Transverse colon (tissue), 4 donors: Measurements from ENCODE around the gene DPY19L3. TPM values are rescaled to one million over a fixed set of nuclear protein-coding genes. Genes with fewer than 3 reads are reported as not detected.
"Not testable (repeated sequence)": the region's sequence is repeated elsewhere in the genome, so short reads cannot be mapped to it uniquely, and the experiment has no call there.

ENCODE experiments used
- DNase-seq: peaks from one replicate; pipeline ENCODE4 v3.0.0-alpha.2; 2019
- H3K27ac ChIP-seq, 4 donors: fragments of 200-600 bp; sonication (generic); 2 replicates each; pipeline ENCODE4 v1.5.1; 2016 to 2018; ENCODE audit warnings: inconsistent platforms in 4 of 4
- H3K27me3 ChIP-seq: fragments of 200-600 bp; sonication (generic); 2 replicates; pipeline ENCODE4 v1.5.1; 2017; ENCODE audit warnings: inconsistent platforms
- H3K36me3 ChIP-seq, 4 donors: fragments of 200-600 bp; sonication (generic); 2 replicates each; pipeline ENCODE4 v1.5.1; 2017 to 2019; ENCODE audit warnings: inconsistent platforms in 4 of 4
- H3K4me1 ChIP-seq, 4 donors: fragments of 200-600 bp; sonication (generic); 2 replicates each; pipeline ENCODE4 v1.5.1; 2017 to 2020; ENCODE audit warnings: inconsistent platforms in 4 of 4
- H3K4me3 ChIP-seq, 4 donors: fragments of 200-600 bp; sonication (generic); 1 replicate in 1 of 4; 2 replicates in 3 of 4; pipeline versions ENCODE4 v1.5.1 to v1.6.1; 2017 to 2019; ENCODE audit warnings: inconsistent platforms in 4 of 4
- H3K9me3 ChIP-seq, 2 donors: fragments of 200-600 bp; sonication (generic); 2 replicates each; pipeline ENCODE4 v1.5.1; 2017 to 2019; ENCODE audit warnings: inconsistent platforms in 2 of 2
- EP300 ChIP-seq: sonication (generic); formaldehyde crosslinking; IDR thresholded peaks from one replicate; pipeline ENCODE4 v1.6.1; 2017; ENCODE audit warnings: antibody characterized with exemption, low read depth
- POLR2A ChIP-seq: fragments of 450-650 bp; IDR thresholded peaks from one replicate; pipeline ENCODE4 v1.6.1; 2016; ENCODE audit warnings: antibody characterized with exemption, mild to moderate bottlenecking, moderate library complexity
- POLR2AphosphoS5 ChIP-seq, 3 donors: sonication (generic); formaldehyde crosslinking; IDR thresholded peaks; one replicate each; pipeline ENCODE4 v1.6.1; 2016; ENCODE audit warnings: antibody characterized with exemption in 3 of 3
- WGBS, 2 donors: methylation state at CpG; one replicate each; pipeline ENCODE4 v1.1.5; 2018; ENCODE audit warnings: low coverage in 1 of 2; 5-methylcytosine and 5-hydroxymethylcytosine counted together
- in situ Hi-C, 4 donors: fragments of 200-750 bp; cut with MboI; loops; one replicate each; pipeline versions ENCODE4 v1.15.0 to v1.15.1; 2017; ENCODE audit warnings: low sequenced_read_pairs in 3 of 4, low pct_ligation_motif_present in 1 of 4, low pct_unique_long_range_greater_than_20kb in 1 of 4
- intact Hi-C: fragments of 100-400 bp; cut with DNase I; formaldehyde crosslinking; loops from one replicate; pipeline ENCODE4 v1.15.1; 2023; ENCODE audit warnings: low total_unique reads
- total RNA-seq, 4 donors: library from RNA; depleted of rRNA; stranded (reverse); fragments of >200 nt; gene quantifications; one replicate each; pipeline ENCODE4 v1.1.0, GENCODE V29; 2016
- TF ChIP-seq, protein P1 (sequence below), 5 experiments: fragments of 200-600 bp in 3 of 5; fragments of 450-650 bp in 2 of 5; sonication (generic) in 3 of 5; IDR thresholded peaks; 1 replicate in 2 of 5; 2 replicates in 3 of 5; pipeline ENCODE4 v1.5.1; 2016 to 2017; ENCODE audit warnings: antibody characterized with exemption in 5 of 5, inconsistent platforms in 3 of 5, mild to moderate bottlenecking in 2 of 5, moderate library complexity in 1 of 5

The DPY19L3 gene
- total RNA-seq, 4 donors from 2014 or later: 15.6 to 48.6 (median 20.2) TPM

DNA sequence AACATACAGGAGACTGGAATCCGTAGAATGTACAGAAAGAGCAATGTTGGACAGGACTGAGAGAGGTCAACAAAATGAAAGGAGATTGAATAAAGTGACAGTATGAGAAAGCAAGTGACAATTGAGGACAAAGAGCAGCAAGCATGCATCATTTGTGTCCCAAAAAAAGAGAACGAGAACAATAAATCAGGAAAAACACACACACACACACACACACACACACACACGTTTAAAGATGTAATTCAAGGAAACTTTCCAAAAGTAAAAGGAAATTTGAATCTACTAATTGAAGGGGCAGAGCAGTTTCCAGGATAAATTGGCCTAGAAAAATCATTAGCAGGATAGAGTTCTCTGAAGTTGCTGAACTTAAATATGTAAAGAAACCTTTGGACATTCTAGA, 16.9 kb downstream of the DPY19L3 start:
- in situ Hi-C loops: no loop called here
- TF ChIP-seq EP300 (no peak), POLR2A (no peak), POLR2AphosphoS5 (IDR thresholded peaks at IDR 0.05) (no peak)
- TF ChIP-seq, protein P1, sequence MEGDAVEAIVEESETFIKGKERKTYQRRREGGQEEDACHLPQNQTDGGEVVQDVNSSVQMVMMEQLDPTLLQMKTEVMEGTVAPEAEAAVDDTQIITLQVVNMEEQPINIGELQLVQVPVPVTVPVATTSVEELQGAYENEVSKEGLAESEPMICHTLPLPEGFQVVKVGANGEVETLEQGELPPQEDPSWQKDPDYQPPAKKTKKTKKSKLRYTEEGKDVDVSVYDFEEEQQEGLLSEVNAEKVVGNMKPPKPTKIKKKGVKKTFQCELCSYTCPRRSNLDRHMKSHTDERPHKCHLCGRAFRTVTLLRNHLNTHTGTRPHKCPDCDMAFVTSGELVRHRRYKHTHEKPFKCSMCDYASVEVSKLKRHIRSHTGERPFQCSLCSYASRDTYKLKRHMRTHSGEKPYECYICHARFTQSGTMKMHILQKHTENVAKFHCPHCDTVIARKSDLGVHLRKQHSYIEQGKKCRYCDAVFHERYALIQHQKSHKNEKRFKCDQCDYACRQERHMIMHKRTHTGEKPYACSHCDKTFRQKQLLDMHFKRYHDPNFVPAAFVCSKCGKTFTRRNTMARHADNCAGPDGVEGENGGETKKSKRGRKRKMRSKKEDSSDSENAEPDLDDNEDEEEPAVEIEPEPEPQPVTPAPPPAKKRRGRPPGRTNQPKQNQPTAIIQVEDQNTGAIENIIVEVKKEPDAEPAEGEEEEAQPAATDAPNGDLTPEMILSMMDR (IDR thresholded peaks at IDR 0.05): no peak
- no peaks in the 10 kb centered on the region for H3K36me3 ChIP-seq
- 71 to 83% methylated on average over 3 of the region's 3 CpGs for WGBS, 2 donors
- no peaks in the 10 kb centered on the region for H3K27me3 ChIP-seq
- H3K9me3 ChIP-seq: no peaks in the 10 kb centered on the region
- H3K4me3 ChIP-seq: no peak overlapping the region
- intact Hi-C loops: no loop called here
- H3K27ac ChIP-seq: no peak overlapping the region
- DNase-seq: no peak
- H3K4me1 ChIP-seq: no peaks in the 10 kb centered on the region

DNA sequence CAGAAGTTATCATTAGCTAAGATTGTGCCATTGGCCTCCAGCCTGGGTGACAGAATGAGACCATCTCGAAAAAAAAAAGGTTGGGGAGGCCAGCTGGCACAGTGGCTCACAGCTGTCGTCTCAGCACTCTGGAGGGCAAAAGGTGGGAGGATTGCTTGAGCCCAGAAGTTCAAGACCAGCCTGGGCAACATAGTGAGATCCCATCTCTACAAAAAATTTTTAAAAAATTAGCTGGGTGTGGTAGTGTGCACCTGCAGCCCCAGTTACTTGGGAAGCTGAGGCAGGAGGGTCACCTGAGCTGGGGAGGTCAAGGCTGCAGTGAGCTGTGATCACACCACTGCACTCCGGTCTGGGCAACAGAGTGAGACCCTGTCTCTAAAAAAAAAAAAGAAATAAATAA, 18.4 kb downstream of the DPY19L3 start:
- H3K4me1 ChIP-seq, in situ Hi-C loops, H3K27me3 ChIP-seq, intact Hi-C loops, DNase-seq, H3K36me3 ChIP-seq, H3K9me3 ChIP-seq, H3K27ac ChIP-seq, H3K4me3 ChIP-seq: not testable (repeated sequence)
- WGBS, 2 donors: 97 to 100% methylated on average over 3 of the region's 3 CpGs

DNA sequence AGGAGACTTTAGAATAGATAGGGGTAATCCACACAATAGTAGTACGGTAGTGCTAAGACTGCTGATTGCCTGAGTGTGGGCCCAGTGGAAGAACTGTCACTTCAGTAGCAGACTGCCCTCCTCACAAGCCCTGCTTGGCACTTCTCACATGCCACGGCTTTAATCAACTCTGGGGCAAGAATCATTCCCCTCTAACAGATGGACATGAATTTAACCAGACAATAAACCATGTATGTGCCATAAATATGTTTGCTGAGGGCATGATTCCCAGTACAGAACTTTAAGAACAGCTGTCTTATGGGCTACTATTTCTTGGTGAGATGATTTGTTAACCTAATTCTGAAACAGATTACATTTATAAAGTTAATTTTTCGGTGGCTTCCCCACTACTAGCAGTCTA, 22.0 kb downstream of the DPY19L3 start:
- in situ Hi-C loops: no loop called here
- no peak overlapping the region for H3K27ac ChIP-seq
- WGBS, 2 donors: 88 to 100% methylated on average over 1 to 3 of the region's 3 CpGs
- intact Hi-C loops: no loop called here
- H3K27me3 ChIP-seq: no peaks in the 10 kb centered on the region
- H3K9me3 ChIP-seq: no peaks in the 10 kb centered on the region
- no peak for TF ChIP-seq POLR2A
- TF ChIP-seq EP300: no peak
- TF ChIP-seq, protein P1 (IDR thresholded peaks at IDR 0.05): no peak
- no peak for TF ChIP-seq POLR2AphosphoS5 (IDR thresholded peaks at IDR 0.05)
- no peak overlapping the region for H3K4me3 ChIP-seq
- H3K4me1 ChIP-seq: no peaks in the 10 kb centered on the region
- H3K36me3 ChIP-seq: no peaks in the 10 kb centered on the region
- no peak for DNase-seq

DNA sequence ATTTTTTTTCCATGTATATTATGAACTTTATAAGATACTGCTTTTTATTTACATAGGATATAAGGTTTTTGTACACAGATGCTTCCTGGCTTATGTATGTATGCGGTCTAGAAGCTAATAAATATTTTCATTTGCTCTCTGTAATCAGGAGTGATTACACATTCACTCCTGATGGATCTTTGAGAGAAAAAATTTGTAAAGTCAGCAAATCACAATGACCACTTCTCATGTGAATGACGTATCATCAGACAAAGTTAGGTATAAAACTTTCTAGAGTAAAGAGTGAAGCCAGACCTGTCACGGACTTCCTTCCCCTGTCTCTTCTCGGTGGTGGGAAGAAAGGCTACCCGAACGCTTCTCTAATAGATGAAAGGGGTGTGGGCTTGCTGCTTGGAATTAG, 31.1 kb downstream of the DPY19L3 start:
- intact Hi-C loops: no loop called here
- Histone ChIP-seq H3K27me3 (no peaks in the 10 kb centered on the region), H3K4me1 (no peaks in the 10 kb centered on the region), H3K9me3 (no peaks in the 10 kb centered on the region), H3K27ac (no peak overlapping the region), H3K36me3 (peaks cover 0 to 6% (median 0%) of the 10 kb centered on the region in 4 donors), H3K4me3 (no peak overlapping the region)
- no peak for DNase-seq
- 90 to 94% methylated on average over 2 to 6 of the region's 6 CpGs for WGBS, 2 donors
- in situ Hi-C loops: no loop called here
- TF ChIP-seq POLR2AphosphoS5 (IDR thresholded peaks at IDR 0.05) (no peak), POLR2A (no peak), EP300 (no peak)
- TF ChIP-seq, protein P1 (IDR thresholded peaks at IDR 0.05): no peak

DNA sequence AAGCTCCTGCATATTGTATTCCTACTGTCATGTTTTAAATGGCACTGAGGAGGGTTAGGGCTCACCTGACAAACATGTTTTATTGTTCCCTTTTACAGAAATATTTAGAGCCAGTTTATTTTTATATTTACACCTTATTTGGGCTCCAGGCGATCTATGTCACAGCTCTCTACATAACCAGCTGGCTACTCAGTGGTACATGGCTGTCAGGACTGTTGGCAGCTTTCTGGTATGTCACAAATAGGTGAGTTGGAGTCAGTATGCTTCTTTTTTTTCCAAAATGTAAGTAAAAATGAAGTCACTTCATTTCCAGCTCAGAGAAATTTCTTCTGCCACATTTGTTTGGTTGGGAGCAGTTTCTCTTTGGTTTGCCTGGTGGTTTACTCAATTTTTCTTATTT, 31.5 kb downstream of the DPY19L3 start:
- 96 to 100% methylated on average over 1 of the region's 1 CpG for whole genome bisulfite sequencing, 2 donors
- TF ChIP-seq EP300: no peak
- no peak for TF ChIP-seq POLR2AphosphoS5 (IDR thresholded peaks at IDR 0.05)
- TF ChIP-seq, protein P1 (IDR thresholded peaks at IDR 0.05): no peak
- TF ChIP-seq POLR2A: no peak
- no peak overlapping the region for H3K27ac ChIP-seq
- DNase-seq: no peak
- intact Hi-C loops (no loop called here), in situ Hi-C loops (no loop called here)
- H3K4me1 ChIP-seq: no peaks in the 10 kb centered on the region
- H3K36me3 ChIP-seq: peaks cover 0 to 6% (median 0%) of the 10 kb centered on the region in 4 donors
- H3K9me3 ChIP-seq: no peaks in the 10 kb centered on the region
- no peaks in the 10 kb centered on the region for H3K27me3 ChIP-seq
- H3K4me3 ChIP-seq: no peak overlapping the region
